Uterus (tissue), 4 donors: Measurements from ENCODE around the gene TTC7B. TPM values are rescaled to one million over a fixed set of nuclear protein-coding genes. Genes with fewer than 3 reads are reported as not detected.

Experiments
- DNase-seq, 2 donors: peaks; one replicate each; pipeline ENCODE4 v3.0.0-alpha.2; 2019 to 2020
- H3K27ac ChIP-seq, 2 donors: fragments of 200-600 bp; sonication (generic); 1 replicate in 1 of 2; 2 replicates in 1 of 2; pipeline ENCODE4 v1.5.1; 2016 to 2018
- H3K27me3 ChIP-seq, 2 donors: fragments of 200-600 bp; sonication (generic); one replicate each; pipeline ENCODE4 v1.5.1; 2018 to 2019; ENCODE audit warnings: control low read depth in 1 of 2
- H3K36me3 ChIP-seq, 2 donors: fragments of 200-600 bp; sonication (generic); one replicate each; pipeline ENCODE4 v1.5.1; 2019; ENCODE audit warnings: control low read depth in 1 of 2
- H3K4me1 ChIP-seq, 2 donors: fragments of 200-600 bp; sonication (generic); one replicate each; pipeline ENCODE4 v1.5.1; 2018 to 2019; ENCODE audit warnings: control low read depth in 1 of 2
- H3K4me3 ChIP-seq, 2 donors: fragments of 200-600 bp; sonication (generic); 1 replicate in 1 of 2; 2 replicates in 1 of 2; pipeline ENCODE4 v1.5.1; 2018 to 2019; ENCODE audit warnings: mild to moderate bottlenecking in 1 of 2
- H3K9me3 ChIP-seq, 2 donors: fragments of 200-600 bp; sonication (generic); one replicate each; pipeline ENCODE4 v1.5.1; 2019; ENCODE audit warnings: control low read depth in 1 of 2
- POLR2A ChIP-seq, 2 donors: fragments of 450-650 bp; IDR thresholded peaks; one replicate each; pipeline ENCODE4 v1.6.1; 2016; ENCODE audit warnings: antibody characterized with exemption in 2 of 2, mild to moderate bottlenecking in 1 of 2, moderate library complexity in 1 of 2
- intact Hi-C: fragments of 100-400 bp; cut with DNase I; formaldehyde crosslinking; loops from one replicate; pipeline ENCODE4 v1.15.1; 2023; ENCODE audit warnings: low total_unique reads
- total RNA-seq, 4 donors: library from RNA; depleted of rRNA in 3 of 4; stranded (reverse); fragments of >200 nt in 3 of 4; gene quantifications; one replicate each; pipeline versions ENCODE4 v1.1.0 to v1.2.4, GENCODE V29; 2014 to 2023
- TF ChIP-seq, protein P1 (sequence below), 4 experiments: fragments of 200-600 bp in 2 of 4; fragments of 450-650 bp in 2 of 4; sonication (generic) in 2 of 4; IDR thresholded peaks; one replicate each; pipeline ENCODE4 v1.5.1; 2016 to 2019; ENCODE audit warnings: antibody characterized with exemption in 4 of 4, mild to moderate bottlenecking in 2 of 4, moderate library complexity in 1 of 4
- donor health status: DM: yes; HTN: yes; CAD: no.

TTC7B gene
- total RNA-seq, 4 donors from 2014 or later: 15.3 to 73.9 (median 28.0) TPM

DNA sequence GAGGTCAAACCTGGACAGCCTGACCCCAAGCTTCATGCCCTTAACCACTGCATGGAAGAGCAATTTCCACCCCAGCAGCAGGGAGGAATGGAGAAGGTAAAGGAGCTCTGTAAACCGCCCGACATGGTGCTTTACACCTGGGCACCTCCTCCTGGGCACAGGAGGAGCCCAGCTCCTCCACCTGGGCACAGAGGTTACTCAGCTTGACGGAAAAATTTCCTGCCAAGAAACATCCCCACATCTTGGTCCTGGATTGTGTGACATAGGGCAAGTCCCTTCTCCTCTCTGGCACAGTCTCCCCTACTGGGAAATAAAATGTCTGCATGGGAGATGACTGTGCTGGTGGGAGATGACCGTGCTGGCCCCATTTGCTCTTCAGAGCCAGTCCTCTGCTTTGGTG is 40.8 kb downstream of the TTC7B start:
- intact Hi-C loops: no loop called here
- H3K9me3 ChIP-seq: no peaks in the 10 kb centered on the region
- H3K4me3 ChIP-seq: no peak overlapping the region
- no peaks in the 10 kb centered on the region for H3K36me3 ChIP-seq
- no peaks in the 10 kb centered on the region for H3K27me3 ChIP-seq
- H3K27ac ChIP-seq: no peak overlapping the region
- no peak for DNase-seq
- TF ChIP-seq, protein P1, sequence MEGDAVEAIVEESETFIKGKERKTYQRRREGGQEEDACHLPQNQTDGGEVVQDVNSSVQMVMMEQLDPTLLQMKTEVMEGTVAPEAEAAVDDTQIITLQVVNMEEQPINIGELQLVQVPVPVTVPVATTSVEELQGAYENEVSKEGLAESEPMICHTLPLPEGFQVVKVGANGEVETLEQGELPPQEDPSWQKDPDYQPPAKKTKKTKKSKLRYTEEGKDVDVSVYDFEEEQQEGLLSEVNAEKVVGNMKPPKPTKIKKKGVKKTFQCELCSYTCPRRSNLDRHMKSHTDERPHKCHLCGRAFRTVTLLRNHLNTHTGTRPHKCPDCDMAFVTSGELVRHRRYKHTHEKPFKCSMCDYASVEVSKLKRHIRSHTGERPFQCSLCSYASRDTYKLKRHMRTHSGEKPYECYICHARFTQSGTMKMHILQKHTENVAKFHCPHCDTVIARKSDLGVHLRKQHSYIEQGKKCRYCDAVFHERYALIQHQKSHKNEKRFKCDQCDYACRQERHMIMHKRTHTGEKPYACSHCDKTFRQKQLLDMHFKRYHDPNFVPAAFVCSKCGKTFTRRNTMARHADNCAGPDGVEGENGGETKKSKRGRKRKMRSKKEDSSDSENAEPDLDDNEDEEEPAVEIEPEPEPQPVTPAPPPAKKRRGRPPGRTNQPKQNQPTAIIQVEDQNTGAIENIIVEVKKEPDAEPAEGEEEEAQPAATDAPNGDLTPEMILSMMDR (IDR thresholded peaks at IDR 0.05): no peak
- TF ChIP-seq POLR2A (IDR thresholded peaks at IDR 0.05): no peak
- no peaks in the 10 kb centered on the region for H3K4me1 ChIP-seq

DNA sequence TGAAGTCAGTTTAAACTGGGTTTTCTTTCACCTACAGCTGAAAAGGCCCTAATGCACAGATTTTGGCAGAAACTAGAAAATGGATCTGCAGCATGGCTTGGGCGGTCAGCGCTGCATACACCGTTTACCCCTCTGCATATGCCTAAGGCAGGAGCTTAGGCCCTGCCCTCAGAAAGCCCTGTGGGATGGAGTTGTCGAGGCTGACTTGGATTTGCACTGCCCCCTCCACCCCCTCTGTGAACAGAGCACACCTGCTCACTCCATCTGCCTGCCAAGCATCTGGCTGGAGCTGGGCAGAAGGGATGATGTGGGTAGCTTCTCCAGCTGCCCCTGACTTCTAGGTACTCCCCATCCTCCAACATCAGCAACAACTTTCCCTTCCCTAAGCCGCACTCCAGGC is 41.9 kb downstream of the TTC7B start:
- Histone ChIP-seq H3K27me3 (no peaks in the 10 kb centered on the region), H3K36me3 (no peaks in the 10 kb centered on the region), H3K9me3 (no peaks in the 10 kb centered on the region), H3K4me3 (no peak overlapping the region), H3K27ac (no peak overlapping the region), H3K4me1 (no peaks in the 10 kb centered on the region)
- TF ChIP-seq, protein P1 (IDR thresholded peaks at IDR 0.05): no peak
- TF ChIP-seq POLR2A (IDR thresholded peaks at IDR 0.05): no peak
- intact Hi-C loops: no loop called here
- no peak for DNase-seq

DNA sequence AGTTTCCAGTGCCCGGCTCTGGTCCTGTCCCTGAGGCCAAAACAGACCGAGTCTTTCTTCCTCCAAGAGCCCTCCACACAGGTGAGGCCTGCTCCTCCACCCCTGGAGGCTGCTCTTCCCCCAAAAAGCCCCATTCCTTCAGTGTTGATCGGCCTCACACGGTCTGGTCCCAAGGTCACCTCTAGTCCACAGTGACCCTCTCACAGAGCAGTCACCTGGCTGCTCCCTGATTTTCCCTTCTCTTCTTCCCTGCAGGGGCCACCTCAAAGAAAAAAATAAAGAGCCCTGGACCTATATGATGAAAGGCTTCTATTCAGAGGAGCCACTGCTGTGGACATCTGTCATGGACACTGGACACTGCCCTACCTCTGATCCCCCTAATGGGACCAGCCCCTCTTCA is 42.5 kb downstream of the TTC7B start:
- Histone ChIP-seq H3K4me1 (no peaks in the 10 kb centered on the region), H3K9me3 (no peaks in the 10 kb centered on the region), H3K27me3 (no peaks in the 10 kb centered on the region), H3K36me3 (no peaks in the 10 kb centered on the region), H3K4me3 (no peak overlapping the region), H3K27ac (no peak overlapping the region)
- DNase-seq: no peak
- intact Hi-C loops: no loop called here
- no peak for TF ChIP-seq POLR2A (IDR thresholded peaks at IDR 0.05)
- TF ChIP-seq, protein P1 (IDR thresholded peaks at IDR 0.05): no peak

DNA sequence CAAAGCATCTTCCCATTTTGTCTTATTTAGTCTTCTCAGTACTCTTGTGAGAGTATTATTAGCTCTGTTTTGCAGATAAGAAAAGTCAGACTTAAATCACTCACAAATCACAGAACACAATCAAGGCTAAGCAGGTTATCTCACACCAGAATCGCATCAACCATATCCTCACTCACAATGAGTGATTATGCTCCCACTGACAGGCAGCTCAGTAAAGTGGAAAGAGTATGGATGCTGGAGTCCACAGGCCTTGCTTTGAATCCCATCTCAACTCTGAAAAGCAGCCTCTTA is 43.1 kb downstream of the TTC7B start:
- Histone ChIP-seq H3K36me3 (no peaks in the 10 kb centered on the region), H3K4me3 (no peak overlapping the region), H3K27me3 (no peaks in the 10 kb centered on the region), H3K9me3 (no peaks in the 10 kb centered on the region), H3K4me1 (no peaks in the 10 kb centered on the region), H3K27ac (no peak overlapping the region)
- no peak for DNase-seq
- TF ChIP-seq, protein P1 (IDR thresholded peaks at IDR 0.05): no peak
- TF ChIP-seq POLR2A (IDR thresholded peaks at IDR 0.05): no peak
- intact Hi-C loops: no loop called here

DNA sequence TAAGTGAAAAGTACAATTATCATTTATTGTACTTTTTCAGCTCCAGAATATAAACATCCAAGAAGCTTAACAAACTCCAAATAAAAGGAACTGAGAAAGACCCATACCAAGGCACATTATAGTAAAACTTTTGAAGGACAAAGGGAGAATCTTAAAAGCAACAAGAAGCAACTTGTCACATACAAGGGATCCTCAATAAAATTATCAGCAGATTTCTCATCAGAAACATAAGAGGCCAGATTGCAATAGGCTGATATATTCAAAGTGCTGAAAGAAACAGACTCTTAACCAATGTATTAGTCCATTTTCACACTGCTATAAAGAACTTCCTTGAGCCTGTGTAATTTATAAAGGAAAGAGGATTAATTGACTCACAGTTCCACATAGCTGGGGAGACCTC is 48.3 kb downstream of the TTC7B start:
- intact Hi-C loops: no loop called here
- no peak overlapping the region for H3K27ac ChIP-seq
- H3K4me1 ChIP-seq: no peaks in the 10 kb centered on the region
- H3K36me3 ChIP-seq: no peaks in the 10 kb centered on the region
- no peaks in the 10 kb centered on the region for H3K27me3 ChIP-seq
- no peak for DNase-seq
- H3K4me3 ChIP-seq: no peak overlapping the region
- H3K9me3 ChIP-seq: peaks cover 0 to 14% of the 10 kb centered on the region in 2 donors
- TF ChIP-seq, protein P1 (IDR thresholded peaks at IDR 0.05): no peak
- TF ChIP-seq POLR2A (IDR thresholded peaks at IDR 0.05): no peak
